ENCODE measurements around the gene ASTN2.

ASTN2 gene

GRCh38 chr9:117145081-117145480, 269.8 kb downstream of the ASTN2 start:
- TF ChIP-seq TAF1 (IDR thresholded peaks at IDR 0.05; ENCODE audit: borderline replicate concordance, insufficient read depth, low read length) (no peak), POLR2AphosphoS5 (IDR thresholded peaks at IDR 0.05; ENCODE audit: low read depth, low read length) (no peak)

DNA sequence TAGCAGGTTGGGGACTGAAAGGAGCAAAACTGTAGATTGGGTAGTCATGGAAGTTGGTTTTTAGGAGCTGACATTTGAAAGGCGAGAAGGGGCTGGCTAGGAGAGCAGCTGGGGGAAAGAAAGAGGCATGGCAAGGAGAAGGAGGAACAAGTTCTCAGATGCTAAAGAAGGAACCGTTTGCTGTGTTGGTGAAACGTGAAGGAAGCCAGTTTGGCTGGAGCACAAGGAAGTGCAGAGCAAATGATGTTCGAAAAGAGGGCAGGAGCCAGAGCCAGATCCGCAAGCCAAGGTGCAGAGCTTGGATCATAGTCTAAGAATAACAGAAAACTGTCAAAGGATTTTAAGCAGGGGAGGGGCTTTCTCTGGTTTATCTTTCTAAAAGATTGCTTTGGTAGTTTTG, 276.6 kb downstream of the ASTN2 start:
- TF ChIP-seq TAF1 (IDR thresholded peaks at IDR 0.05; ENCODE audit: borderline replicate concordance, insufficient read depth, low read length) (no peak), REST (IDR thresholded peaks at IDR 0.05; ENCODE audit: insufficient read depth in 1 of 2, low read depth in 2 of 2, low read length in 2 of 2) (no peak), POLR2AphosphoS5 (IDR thresholded peaks at IDR 0.05; ENCODE audit: low read depth, low read length) (no peak), SIN3A (IDR thresholded peaks at IDR 0.05; ENCODE audit: borderline replicate concordance, insufficient read depth, low read length) (no peak), FOXP2 (optimal IDR thresholded peaks at IDR 0.05; ENCODE audit: borderline replicate concordance, extremely low read depth, extremely low read length, insufficient read depth) (no peak)

DNA sequence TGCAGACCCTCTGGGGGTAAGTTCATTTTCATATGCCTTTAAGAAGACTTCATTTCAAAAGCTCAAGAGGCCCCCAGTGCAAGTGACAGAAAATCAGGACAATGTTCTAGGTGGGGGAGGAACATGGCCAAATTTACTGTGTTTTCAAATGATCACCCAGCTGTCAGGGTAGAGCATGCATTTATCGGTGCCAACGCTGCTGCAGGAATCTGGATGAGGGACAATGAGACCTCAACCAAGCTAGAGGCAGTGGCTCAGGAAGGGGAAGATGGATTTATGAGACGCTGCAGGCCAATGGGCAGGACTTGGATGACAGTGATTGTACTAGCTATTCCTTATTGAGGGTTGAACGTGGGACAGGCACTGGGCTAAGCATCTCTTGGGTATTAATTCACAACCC, 278.4 kb downstream of the ASTN2 start:
- TF ChIP-seq FOXP2 (optimal IDR thresholded peaks at IDR 0.05; ENCODE audit: borderline replicate concordance, extremely low read depth, extremely low read length, insufficient read depth) (no peak), SIN3A (IDR thresholded peaks at IDR 0.05; ENCODE audit: borderline replicate concordance, insufficient read depth, low read length) (no peak), TAF1 (IDR thresholded peaks at IDR 0.05; ENCODE audit: borderline replicate concordance, insufficient read depth, low read length) (no peak), POLR2AphosphoS5 (IDR thresholded peaks at IDR 0.05; ENCODE audit: low read depth, low read length) (no peak), REST (IDR thresholded peaks at IDR 0.05; ENCODE audit: insufficient read depth in 1 of 2, low read depth in 2 of 2, low read length in 2 of 2) (no peak)

DNA sequence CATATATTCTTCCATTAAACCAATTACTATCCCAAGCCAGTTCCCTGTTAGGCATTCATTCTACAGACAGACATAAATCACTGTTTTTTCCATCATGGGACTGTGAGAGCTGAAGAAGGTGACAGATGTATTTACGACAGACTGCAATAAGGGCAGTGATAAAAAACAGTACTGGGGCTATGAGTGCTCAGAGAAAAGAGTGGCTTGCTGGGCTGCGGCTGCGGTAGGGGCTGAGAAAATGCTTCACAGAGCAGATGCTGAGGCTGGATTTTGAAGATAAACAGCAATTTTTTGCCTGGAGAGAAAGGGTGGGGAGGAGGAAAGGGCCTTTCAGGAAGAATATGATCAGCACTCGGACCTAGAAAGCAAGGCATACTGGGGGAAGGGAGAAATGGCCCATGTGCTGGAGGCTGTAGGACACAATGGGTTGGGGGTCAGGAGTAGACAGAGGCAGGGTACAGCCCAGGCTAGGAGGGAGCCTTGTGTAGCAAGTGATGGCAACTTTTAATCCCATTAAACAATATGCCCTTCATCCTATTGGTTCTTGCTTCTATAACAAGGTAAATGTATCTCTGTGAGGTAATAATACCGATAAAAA, 279.3 kb downstream of the ASTN2 start:
- no peak for TF ChIP-seq POLR2AphosphoS5 (IDR thresholded peaks at IDR 0.05; ENCODE audit: low read depth, low read length)
- no peak for TF ChIP-seq SIN3A (IDR thresholded peaks at IDR 0.05; ENCODE audit: borderline replicate concordance, insufficient read depth, low read length)
- TF ChIP-seq FOXP2 (optimal IDR thresholded peaks at IDR 0.05; ENCODE audit: borderline replicate concordance, extremely low read depth, extremely low read length, insufficient read depth) = no peak
- no peak for TF ChIP-seq REST (IDR thresholded peaks at IDR 0.05; ENCODE audit: insufficient read depth in 1 of 2, low read depth in 2 of 2, low read length in 2 of 2)
- no peak for TF ChIP-seq TAF1 (IDR thresholded peaks at IDR 0.05; ENCODE audit: borderline replicate concordance, insufficient read depth, low read length)

GRCh38 chr9:117134826-117135500, 279.9 kb downstream of the ASTN2 start:
- TF ChIP-seq TAF1 (IDR thresholded peaks at IDR 0.05; ENCODE audit: borderline replicate concordance, insufficient read depth, low read length) = no peak
- no peak for TF ChIP-seq SIN3A (IDR thresholded peaks at IDR 0.05; ENCODE audit: borderline replicate concordance, insufficient read depth, low read length)

GRCh38 chr9:117126871-117127270, 288.0 kb downstream of the ASTN2 start:
- no peak for TF ChIP-seq POLR2AphosphoS5 (IDR thresholded peaks at IDR 0.05; ENCODE audit: low read depth, low read length)
- TF ChIP-seq SIN3A (IDR thresholded peaks at IDR 0.05; ENCODE audit: borderline replicate concordance, insufficient read depth, low read length) = no peak
- TF ChIP-seq FOXP2 (optimal IDR thresholded peaks at IDR 0.05; ENCODE audit: borderline replicate concordance, extremely low read depth, extremely low read length, insufficient read depth) = no peak
- no peak for TF ChIP-seq TAF1 (IDR thresholded peaks at IDR 0.05; ENCODE audit: borderline replicate concordance, insufficient read depth, low read length)
- no peak for TF ChIP-seq REST (IDR thresholded peaks at IDR 0.05; ENCODE audit: insufficient read depth in 1 of 2, low read depth in 2 of 2, low read length in 2 of 2)

Measured in PFSK-1 (cell line).